ENCODE results near the gene PLXDC1.
"Not testable (repeated sequence)": the region's sequence is repeated elsewhere in the genome, so short reads cannot be mapped to it uniquely, and the experiment has no call there.

DNA sequence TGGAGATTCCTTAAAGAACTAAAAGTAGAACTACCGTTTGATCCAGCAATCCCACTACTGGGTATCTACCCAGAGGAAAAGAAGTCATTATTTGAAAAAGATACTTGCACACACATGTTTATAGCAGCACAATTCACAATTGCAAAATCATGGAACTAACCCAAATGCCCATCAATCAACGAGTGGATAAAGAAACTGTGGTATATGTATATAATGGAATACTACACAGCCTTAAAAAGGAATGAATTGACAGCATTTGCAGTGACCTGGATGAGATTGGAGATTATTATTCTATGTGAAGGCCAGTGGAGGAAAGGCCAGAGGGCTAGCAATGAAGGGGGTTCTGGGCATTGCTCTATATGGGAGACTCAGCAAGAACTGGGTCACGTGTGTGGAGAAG, 99.0 kb downstream of the PLXDC1 start:
- not testable (repeated sequence) for TF ChIP-seq EZH2phosphoT487 (IDR thresholded peaks at IDR 0.05; ENCODE audit: low read depth)
- TF ChIP-seq, protein P1, sequence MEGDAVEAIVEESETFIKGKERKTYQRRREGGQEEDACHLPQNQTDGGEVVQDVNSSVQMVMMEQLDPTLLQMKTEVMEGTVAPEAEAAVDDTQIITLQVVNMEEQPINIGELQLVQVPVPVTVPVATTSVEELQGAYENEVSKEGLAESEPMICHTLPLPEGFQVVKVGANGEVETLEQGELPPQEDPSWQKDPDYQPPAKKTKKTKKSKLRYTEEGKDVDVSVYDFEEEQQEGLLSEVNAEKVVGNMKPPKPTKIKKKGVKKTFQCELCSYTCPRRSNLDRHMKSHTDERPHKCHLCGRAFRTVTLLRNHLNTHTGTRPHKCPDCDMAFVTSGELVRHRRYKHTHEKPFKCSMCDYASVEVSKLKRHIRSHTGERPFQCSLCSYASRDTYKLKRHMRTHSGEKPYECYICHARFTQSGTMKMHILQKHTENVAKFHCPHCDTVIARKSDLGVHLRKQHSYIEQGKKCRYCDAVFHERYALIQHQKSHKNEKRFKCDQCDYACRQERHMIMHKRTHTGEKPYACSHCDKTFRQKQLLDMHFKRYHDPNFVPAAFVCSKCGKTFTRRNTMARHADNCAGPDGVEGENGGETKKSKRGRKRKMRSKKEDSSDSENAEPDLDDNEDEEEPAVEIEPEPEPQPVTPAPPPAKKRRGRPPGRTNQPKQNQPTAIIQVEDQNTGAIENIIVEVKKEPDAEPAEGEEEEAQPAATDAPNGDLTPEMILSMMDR (IDR thresholded peaks at IDR 0.05; ENCODE audit: low read depth, low read length), result not testable (repeated sequence)
